Panc1 (cell line): ENCODE results near the gene LRBA. TPM values are rescaled to one million over a fixed set of nuclear protein-coding genes. Genes with fewer than 3 reads are reported as not detected.

Experiments used
- ATAC-seq: fragments of 200-7000 bp; cut with Tn5 transposase; 2 replicates; pipeline ENCODE4 v1.9.1; 2020; ENCODE audit warnings: mild to moderate bottlenecking, moderate library complexity
- BruUV-seq: library from RNA; stranded (reverse); fragments of 400-500 nt; replicated peaks from 2 replicates; lab custom pipeline; 2021; lab: Mats Ljungman, UMichigan
- CTCF ChIA-PET: fragments of 300-600 bp; sonication (Branson Sonifier 250); formaldehyde crosslinking; loops from one replicate; lab custom pipeline; 2022; ENCODE audit warnings: antibody characterized with exemption; lab: Charles Lee
- POLR2A ChIA-PET: fragments of 300-600 bp; sonication (Branson Sonifier 250); formaldehyde crosslinking; loops from one replicate; lab custom pipeline; 2022; ENCODE audit warnings: antibody characterized with exemption; lab: Charles Lee
- DNase-seq: peaks from one replicate; pipeline ENCODE4 v3.0.0-alpha.2; 2010; ENCODE audit warnings: low read depth, low spot score
- H3K27ac ChIP-seq: 2 replicates; pipeline ENCODE4 v1.5.1; 2011; ENCODE audit warnings: mild to moderate bottlenecking, low read length, inconsistent platforms
- H3K27me3 ChIP-seq: fragments of 200-500 bp; sonication (Bioruptor generic); 2 replicates; pipeline ENCODE4 v1.6.0; 2014; ENCODE audit warnings: low read length, inconsistent platforms; ENCODE audit not compliant: control insufficient read depth, insufficient read depth
- H3K36me3 ChIP-seq: fragments of 200-500 bp; sonication (Bioruptor generic); 2 replicates; pipeline ENCODE4 v1.5.1; 2014; ENCODE audit warnings: inconsistent platforms, mild to moderate bottlenecking, low read length, moderate library complexity; ENCODE audit not compliant: control insufficient read depth, insufficient read depth
- H3K4me1 ChIP-seq: 2 replicates; pipeline ENCODE4 v1.5.1; 2011; ENCODE audit warnings: inconsistent platforms, mild to moderate bottlenecking, low read length, moderate library complexity; ENCODE audit not compliant: control insufficient read depth, insufficient read depth
- H3K4me3 ChIP-seq, 2 experiments: 2 replicates each; pipeline ENCODE4 v1.5.1; 2011 to 2012; ENCODE audit warnings: low read depth in 2 of 2, low read length in 2 of 2, mild to moderate bottlenecking in 2 of 2, inconsistent platforms in 1 of 2, moderate library complexity in 1 of 2
- H3K9me3 ChIP-seq: fragments of 200-500 bp; sonication (Bioruptor generic); 2 replicates; pipeline ENCODE4 v1.5.1; 2014; ENCODE audit warnings: low read depth, mild to moderate bottlenecking, inconsistent platforms, low read length, moderate library complexity; ENCODE audit not compliant: control insufficient read depth, insufficient read depth
- CTCF ChIP-seq: fragments of 450-650 bp; IDR thresholded peaks from 2 replicates; pipeline ENCODE4 v1.5.1; 2017; ENCODE audit warnings: mild to moderate bottlenecking
- POLR2AphosphoS5 ChIP-seq: IDR thresholded peaks from 2 replicates; pipeline ENCODE4 v1.6.1; 2012; ENCODE audit warnings: mild to moderate bottlenecking, low read depth, low read length, moderate library complexity
- SIN3A ChIP-seq: IDR thresholded peaks from 2 replicates; pipeline ENCODE4 v1.6.1; 2012; ENCODE audit warnings: low read depth, mild to moderate bottlenecking, low read length, moderate library complexity, borderline replicate concordance; ENCODE audit not compliant: insufficient read depth
- TCF7L2 ChIP-seq: IDR thresholded peaks from 2 replicates; pipeline ENCODE4 v1.6.1; 2011; ENCODE audit warnings: mild to moderate bottlenecking, low read depth, low read length, inconsistent platforms
- in situ Hi-C: cut with HindIII; loops from 2 replicates; pipeline ENCODE4 v1.10.0; 2016; ENCODE audit warnings: low sequenced_read_pairs, low pct_unique_long_range_greater_than_20kb
- intact Hi-C: fragments of 100-400 bp; cut with micrococcal nuclease; formaldehyde crosslinking; loops from one replicate; pipeline ENCODE4 v1.10.0; 2022; ENCODE audit not compliant: unreplicated experiment
- total RNA-seq: library from RNA; stranded (reverse); gene quantifications from one replicate; pipeline ENCODE4 v1.2.1, GENCODE V29; 2021; ENCODE audit not compliant: unreplicated experiment
- TF ChIP-seq, protein P1 (sequence below), 2 experiments: IDR thresholded peaks; 2 replicates each; pipeline ENCODE4 v1.6.1; 2011 to 2012; ENCODE audit warnings: low read depth in 2 of 2, control low read depth in 1 of 2, low read length in 1 of 2, mild to moderate bottlenecking in 1 of 2, moderate library complexity in 1 of 2; ENCODE audit not compliant: insufficient read depth in 1 of 2

Gene LRBA
- total RNA-seq, 1 experiment from 2014 or later, result 26.4 TPM

DNA sequence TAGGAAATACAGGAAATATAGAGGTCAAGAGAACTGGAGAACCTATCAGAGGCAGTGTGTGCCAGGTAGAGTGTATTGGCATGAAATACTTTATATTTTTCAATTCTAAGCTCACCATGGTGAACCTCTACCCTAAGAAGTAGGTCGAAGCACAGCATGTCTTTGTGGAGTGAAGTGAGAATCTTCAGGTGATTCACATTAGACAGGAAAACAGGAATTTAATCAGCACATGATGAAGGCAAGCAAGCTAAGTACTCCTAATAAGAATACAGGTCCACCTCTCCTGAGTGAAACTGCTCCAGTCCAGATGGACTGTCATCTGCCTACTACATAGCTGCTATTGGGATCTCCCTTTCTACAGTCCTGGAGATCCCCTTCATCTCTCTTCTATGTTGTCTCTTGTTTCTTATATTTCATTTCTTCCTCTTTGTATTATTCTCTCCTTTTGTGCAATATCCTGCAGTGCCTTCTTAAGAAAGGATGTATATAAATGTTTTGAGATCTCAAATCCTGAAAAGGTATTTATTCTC lies 159.0 kb downstream of the LRBA start:
- Histone ChIP-seq H3K4me1 (no peaks in the 10 kb centered on the region), H3K4me3 (no peak overlapping the region), H3K36me3 (no peaks in the 10 kb centered on the region), H3K9me3 (no peaks in the 10 kb centered on the region), H3K27me3 (no peaks in the 10 kb centered on the region), H3K27ac (no peak overlapping the region)
- POLR2A ChIA-PET, result no interaction called here
- DNase-seq, result no peak
- in situ Hi-C loops, result no loop called here
- CTCF ChIA-PET, result no interaction called here
- TF ChIP-seq, protein P1, sequence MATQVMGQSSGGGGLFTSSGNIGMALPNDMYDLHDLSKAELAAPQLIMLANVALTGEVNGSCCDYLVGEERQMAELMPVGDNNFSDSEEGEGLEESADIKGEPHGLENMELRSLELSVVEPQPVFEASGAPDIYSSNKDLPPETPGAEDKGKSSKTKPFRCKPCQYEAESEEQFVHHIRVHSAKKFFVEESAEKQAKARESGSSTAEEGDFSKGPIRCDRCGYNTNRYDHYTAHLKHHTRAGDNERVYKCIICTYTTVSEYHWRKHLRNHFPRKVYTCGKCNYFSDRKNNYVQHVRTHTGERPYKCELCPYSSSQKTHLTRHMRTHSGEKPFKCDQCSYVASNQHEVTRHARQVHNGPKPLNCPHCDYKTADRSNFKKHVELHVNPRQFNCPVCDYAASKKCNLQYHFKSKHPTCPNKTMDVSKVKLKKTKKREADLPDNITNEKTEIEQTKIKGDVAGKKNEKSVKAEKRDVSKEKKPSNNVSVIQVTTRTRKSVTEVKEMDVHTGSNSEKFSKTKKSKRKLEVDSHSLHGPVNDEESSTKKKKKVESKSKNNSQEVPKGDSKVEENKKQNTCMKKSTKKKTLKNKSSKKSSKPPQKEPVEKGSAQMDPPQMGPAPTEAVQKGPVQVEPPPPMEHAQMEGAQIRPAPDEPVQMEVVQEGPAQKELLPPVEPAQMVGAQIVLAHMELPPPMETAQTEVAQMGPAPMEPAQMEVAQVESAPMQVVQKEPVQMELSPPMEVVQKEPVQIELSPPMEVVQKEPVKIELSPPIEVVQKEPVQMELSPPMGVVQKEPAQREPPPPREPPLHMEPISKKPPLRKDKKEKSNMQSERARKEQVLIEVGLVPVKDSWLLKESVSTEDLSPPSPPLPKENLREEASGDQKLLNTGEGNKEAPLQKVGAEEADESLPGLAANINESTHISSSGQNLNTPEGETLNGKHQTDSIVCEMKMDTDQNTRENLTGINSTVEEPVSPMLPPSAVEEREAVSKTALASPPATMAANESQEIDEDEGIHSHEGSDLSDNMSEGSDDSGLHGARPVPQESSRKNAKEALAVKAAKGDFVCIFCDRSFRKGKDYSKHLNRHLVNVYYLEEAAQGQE (IDR thresholded peaks at IDR 0.05; ENCODE audit: insufficient read depth in 1 of 2, low read depth in 2 of 2, low read length in 1 of 2), result no peak
- no peak for TF ChIP-seq SIN3A
- no peak for TF ChIP-seq POLR2AphosphoS5
- no peak for TF ChIP-seq TCF7L2
- TF ChIP-seq CTCF, result no peak
- intact Hi-C loops, result no loop called here
- BruUV-seq, result no TSS peak
- ATAC-seq, result no peak

DNA sequence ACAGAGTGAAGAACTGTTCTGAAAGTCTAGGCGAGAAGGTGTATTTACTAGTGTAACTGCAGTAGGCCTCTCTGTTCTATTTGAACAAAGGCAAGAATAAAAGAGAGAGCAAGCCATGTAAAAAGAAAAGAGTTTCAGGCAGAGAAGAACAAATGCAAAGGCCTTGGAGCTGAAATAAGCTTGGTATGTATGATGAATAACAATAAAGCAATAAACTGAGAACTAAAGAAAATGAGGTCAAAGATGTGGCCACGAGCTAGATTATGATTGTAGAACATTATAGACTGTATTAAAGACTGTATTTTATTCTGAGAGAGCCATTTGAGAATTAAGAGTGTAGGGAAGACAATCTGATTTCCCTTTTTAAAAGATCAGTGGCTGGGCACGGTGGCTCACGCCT lies 160.5 kb downstream of the LRBA start:
- no peak for DNase-seq
- no peak for ATAC-seq
- ChIA-PET CTCF (no interaction called here), POLR2A (no interaction called here)
- no peaks in the 10 kb centered on the region for H3K9me3 ChIP-seq
- in situ Hi-C loops, result no loop called here
- no peak overlapping the region for H3K4me3 ChIP-seq
- H3K4me1 ChIP-seq, result no peaks in the 10 kb centered on the region
- H3K27me3 ChIP-seq, result no peaks in the 10 kb centered on the region
- intact Hi-C loops, result no loop called here
- no peak overlapping the region for H3K27ac ChIP-seq
- TF ChIP-seq POLR2AphosphoS5 (no peak), SIN3A (no peak), TCF7L2 (no peak), CTCF (no peak)
- TF ChIP-seq, protein P1 (IDR thresholded peaks at IDR 0.05; ENCODE audit: insufficient read depth in 1 of 2, low read depth in 2 of 2, low read length in 1 of 2), result no peak
- no TSS peak for BruUV-seq
- H3K36me3 ChIP-seq, result no peaks in the 10 kb centered on the region
